Neural crest cell (in vitro differentiated cells): ENCODE measurements around the gene ROGDI. TPM values are rescaled to one million over a fixed set of nuclear protein-coding genes. Genes with fewer than 3 reads are reported as not detected.

Experiments
- DNase-seq: peaks from one replicate; pipeline ENCODE4 v3.0.0; 2021; ENCODE audit warnings: low read depth, mixed read lengths, low spot score
- H3K27ac Mint-ChIP-seq: one replicate; pipeline ENCODE4 v1.8.0; 2021; ENCODE audit warnings: mild to moderate bottlenecking, mixed read lengths; ENCODE audit not compliant: unreplicated experiment
- H3K27me3 Mint-ChIP-seq: 2 replicates; pipeline ENCODE4 v1.8.0; 2021; ENCODE audit warnings: low read depth, mild to moderate bottlenecking, mixed read lengths
- H3K36me3 Mint-ChIP-seq: 2 replicates; pipeline ENCODE4 v1.8.0; 2021; ENCODE audit warnings: low read depth, mild to moderate bottlenecking, mixed read lengths
- H3K4me1 Mint-ChIP-seq: 2 replicates; pipeline ENCODE4 v1.8.0; 2021; ENCODE audit warnings: mixed read lengths
- H3K4me3 Mint-ChIP-seq: one replicate; pipeline ENCODE4 v1.8.0; 2021; ENCODE audit warnings: mild to moderate bottlenecking, mixed read lengths
- H3K9me3 Mint-ChIP-seq: 2 replicates; pipeline ENCODE4 v1.8.0; 2021; ENCODE audit warnings: mixed read lengths
- total RNA-seq: library from RNA; stranded (reverse); gene quantifications from 2 replicates; pipeline ENCODE4 v1.2.1, GENCODE V29; 2021
- TF ChIP-seq, protein P1 (sequence below): fragments of 200-600 bp; sonication (generic); conservative IDR thresholded peaks from 2 replicates; pipeline ENCODE4 v1.5.0; 2021; ENCODE audit warnings: antibody characterized with exemption, mild to moderate bottlenecking

Gene ROGDI
- total RNA-seq, 1 donor from 2014 or later, result 22.0 TPM

DNA sequence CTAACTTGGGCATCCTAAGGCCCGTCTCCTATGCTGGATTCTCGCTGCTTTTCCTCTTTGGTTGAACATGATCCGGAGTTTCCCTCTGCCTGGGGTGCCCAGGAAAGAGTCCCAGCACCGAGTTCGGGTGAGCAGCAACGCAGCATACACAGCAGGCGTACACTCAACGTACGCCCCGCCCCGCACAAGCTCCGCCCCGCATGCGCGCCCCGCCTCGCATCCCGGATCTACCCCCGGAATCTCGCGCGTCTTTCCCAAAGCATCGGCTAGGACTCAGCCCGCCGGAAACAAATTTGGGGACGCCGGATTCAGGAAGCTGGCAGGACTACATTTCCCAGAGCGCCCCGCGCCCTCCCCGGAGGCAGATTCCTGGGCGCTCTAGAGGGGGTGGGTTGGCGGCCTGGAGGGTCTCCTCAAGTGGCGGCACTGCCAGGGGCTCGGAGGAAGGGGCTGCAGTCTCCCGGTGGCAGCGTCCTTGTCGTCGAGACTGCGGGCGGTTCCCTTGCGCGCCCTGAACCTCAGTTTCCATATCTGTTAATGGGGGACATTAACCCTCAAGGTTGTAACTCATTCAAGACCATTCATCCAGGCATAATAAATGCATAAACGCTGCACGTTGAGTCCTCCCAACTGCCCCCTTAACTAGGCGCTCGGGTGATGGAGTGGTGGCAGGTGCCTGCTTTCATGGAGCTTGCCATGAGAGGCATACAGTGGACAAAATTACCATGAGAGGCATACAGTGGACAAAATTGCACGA, 33.7 kb downstream of the ROGDI start:
- Mint-ChIP-seq H3K27me3 (no peaks in the 10 kb centered on the region), H3K36me3 (no peaks in the 10 kb centered on the region), H3K4me3 (peak overlapping the region; percentile 92), H3K9me3 (no peaks in the 10 kb centered on the region), H3K4me1 (peaks cover 28% of the 10 kb centered on the region), H3K27ac (peak overlapping the region; percentile 90)
- TF ChIP-seq, protein P1, sequence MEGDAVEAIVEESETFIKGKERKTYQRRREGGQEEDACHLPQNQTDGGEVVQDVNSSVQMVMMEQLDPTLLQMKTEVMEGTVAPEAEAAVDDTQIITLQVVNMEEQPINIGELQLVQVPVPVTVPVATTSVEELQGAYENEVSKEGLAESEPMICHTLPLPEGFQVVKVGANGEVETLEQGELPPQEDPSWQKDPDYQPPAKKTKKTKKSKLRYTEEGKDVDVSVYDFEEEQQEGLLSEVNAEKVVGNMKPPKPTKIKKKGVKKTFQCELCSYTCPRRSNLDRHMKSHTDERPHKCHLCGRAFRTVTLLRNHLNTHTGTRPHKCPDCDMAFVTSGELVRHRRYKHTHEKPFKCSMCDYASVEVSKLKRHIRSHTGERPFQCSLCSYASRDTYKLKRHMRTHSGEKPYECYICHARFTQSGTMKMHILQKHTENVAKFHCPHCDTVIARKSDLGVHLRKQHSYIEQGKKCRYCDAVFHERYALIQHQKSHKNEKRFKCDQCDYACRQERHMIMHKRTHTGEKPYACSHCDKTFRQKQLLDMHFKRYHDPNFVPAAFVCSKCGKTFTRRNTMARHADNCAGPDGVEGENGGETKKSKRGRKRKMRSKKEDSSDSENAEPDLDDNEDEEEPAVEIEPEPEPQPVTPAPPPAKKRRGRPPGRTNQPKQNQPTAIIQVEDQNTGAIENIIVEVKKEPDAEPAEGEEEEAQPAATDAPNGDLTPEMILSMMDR, result no peak
- peak; percentile 97 for DNase-seq

DNA sequence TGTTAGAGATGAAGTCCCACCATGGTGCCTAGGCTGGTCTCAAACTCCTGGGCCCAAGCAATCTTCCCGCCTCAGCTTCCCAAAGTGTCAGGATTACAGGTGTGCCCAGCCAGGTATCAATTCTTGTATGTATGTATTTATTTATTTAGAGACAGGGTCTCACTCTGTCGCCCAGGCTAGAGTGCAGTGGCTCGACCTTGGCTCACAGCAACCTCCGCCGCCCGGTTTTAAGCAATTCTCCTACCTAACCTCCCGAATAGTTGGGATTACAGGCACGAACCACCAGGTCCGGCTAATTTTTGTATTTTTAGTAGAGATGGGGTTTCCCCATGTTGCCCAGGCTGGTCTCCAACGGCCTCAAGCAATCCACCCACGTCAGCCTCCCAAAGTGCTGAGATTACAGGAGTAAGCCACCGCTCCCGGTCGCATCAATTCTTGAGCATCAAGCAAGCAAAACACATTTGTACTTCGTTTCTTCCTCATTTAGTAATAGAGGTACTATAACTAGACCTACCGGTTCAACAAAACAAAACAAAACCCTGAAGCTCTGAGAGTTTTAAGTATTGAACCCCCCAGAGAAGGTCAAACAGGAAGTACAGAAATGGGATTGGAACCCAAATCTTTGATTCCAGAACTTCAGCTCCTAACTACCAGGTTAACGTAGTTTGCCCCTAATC, 34.4 kb downstream of the ROGDI start:
- Mint-ChIP-seq H3K4me3 (peak overlapping the region; percentile 92), H3K27ac (peak overlapping the region; percentile 50), H3K27me3 (no peaks in the 10 kb centered on the region), H3K9me3 (no peaks in the 10 kb centered on the region), H3K4me1 (peaks cover 28% of the 10 kb centered on the region), H3K36me3 (no peaks in the 10 kb centered on the region)
- no peak for DNase-seq
- TF ChIP-seq, protein P1, result no peak

DNA sequence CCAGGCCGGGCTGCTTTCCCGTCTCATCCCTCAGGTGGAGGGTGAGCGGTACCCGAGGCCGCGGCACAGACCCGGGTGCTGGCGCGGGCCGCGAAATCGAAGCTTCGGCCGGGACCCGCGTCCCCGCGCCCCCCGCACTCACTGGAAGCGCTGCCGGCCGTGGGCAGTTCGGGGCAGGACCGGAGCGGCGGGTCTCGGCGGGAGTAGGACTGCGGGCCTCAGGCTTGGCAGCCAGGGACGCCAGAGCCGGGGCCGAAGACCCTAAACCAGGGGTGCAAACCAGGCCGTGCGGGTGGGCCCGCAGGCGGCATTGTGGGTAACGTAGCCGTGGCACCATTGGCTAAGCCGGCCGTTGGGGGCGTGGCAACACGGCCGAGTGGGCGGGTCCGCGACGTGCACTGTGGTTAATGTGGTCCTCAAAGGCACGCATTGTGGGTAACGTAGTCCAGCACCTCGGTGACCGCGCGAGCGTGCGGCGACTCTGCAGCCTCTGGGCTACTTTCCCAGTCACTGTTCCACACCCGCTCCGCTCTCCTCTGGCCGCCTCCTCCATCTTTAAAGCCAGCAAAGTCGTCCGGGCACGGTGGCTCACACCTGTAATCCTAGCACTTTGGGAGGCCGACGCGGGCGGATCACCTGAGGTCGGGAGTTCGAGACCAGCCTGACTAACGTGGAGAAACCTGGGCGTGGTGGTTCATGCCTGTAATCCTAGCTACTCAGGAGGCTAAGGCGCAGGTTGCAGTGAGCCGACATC, 35.4 kb downstream of the ROGDI start, which contains the start of gene ZNF500:
Gene ZNF500, minus strand, starts transcription at position 288 of the 754 bp plus-strand sequence. CDS start 1,184 bp downstream, outside the sequence.
- Mint-ChIP-seq H3K36me3 (no peaks in the 10 kb centered on the region), H3K4me3 (peak within 1 kb of the TSS; percentile 92), H3K4me1 (peaks cover 28% of the 10 kb centered on the region), H3K27me3 (no peaks in the 10 kb centered on the region), H3K9me3 (no peaks in the 10 kb centered on the region), H3K27ac (peak within 1 kb of the TSS; percentile 64)
- TF ChIP-seq, protein P1, result no peak
- DNase-seq, result peak; percentile 99

DNA sequence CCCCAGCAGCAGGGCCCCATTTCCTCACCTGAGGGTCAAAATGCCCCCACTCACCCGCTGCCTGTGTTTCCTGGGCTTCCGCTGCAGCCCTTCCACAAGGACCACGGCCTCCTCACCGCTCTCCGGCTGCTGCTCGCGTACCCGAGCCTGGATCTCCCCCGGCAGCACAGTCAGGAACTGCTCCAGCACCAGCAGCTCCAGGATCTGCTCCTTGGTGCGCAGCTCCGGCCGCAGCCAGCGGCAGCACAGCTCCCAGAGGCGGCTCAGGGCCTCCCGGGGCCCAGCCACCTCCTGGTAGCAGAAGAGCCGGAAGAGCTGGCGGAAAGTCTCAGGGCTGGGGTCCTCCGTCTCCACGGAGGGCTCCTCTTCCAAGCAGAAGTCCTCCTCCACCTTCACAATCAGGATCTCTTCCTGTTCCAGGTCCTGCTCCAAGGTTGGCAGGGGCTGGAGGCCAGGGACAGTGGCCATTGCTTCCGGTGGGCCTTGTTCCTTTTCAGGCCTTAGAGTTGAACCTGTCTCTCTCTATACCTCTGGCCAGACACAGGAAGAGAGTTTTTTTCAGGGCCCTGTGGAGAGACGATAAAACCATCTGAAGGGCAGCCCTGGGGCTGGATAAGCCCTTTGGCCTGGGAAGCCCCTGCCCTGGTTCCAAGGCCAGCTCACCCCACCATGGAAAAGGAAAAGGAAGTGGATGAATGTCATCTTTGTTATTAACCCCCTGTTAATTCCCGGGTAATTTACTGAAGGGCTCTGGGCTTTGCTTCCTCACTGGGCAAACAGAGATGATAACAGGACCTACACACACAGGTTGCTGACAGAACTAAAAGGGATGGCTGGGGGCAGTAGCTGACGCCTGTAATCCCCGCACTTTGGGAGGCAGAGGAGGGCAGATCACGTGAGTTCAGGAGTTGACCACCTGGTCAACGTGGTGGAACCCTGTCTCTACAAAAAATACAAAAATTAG, 36.6 kb downstream of the ROGDI start:
- no peaks in the 10 kb centered on the region for H3K9me3 Mint-ChIP-seq
- peak overlapping the region; percentile 92 for H3K4me3 Mint-ChIP-seq
- DNase-seq, result no peak
- H3K4me1 Mint-ChIP-seq, result peaks cover 28% of the 10 kb centered on the region
- TF ChIP-seq, protein P1, result no peak
- peak overlapping the region; percentile 64 for H3K27ac Mint-ChIP-seq
- H3K36me3 Mint-ChIP-seq, result no peaks in the 10 kb centered on the region
- H3K27me3 Mint-ChIP-seq, result no peaks in the 10 kb centered on the region
